GM19193 (cell line): ENCODE results near the gene TFF2.

Source experiments
- POLR2A ChIP-seq: IDR thresholded peaks from 4 replicates; pipeline ENCODE4 v1.6.1; 2011; ENCODE audit not compliant: insufficient read depth, insufficient read length; ENCODE audit errors: extremely low read depth

Gene TFF2

GRCh38 chr21:42361286-42361685 lies 10.5 kb upstream of the TFF2 start:
- TF ChIP-seq POLR2A: no peak

DNA sequence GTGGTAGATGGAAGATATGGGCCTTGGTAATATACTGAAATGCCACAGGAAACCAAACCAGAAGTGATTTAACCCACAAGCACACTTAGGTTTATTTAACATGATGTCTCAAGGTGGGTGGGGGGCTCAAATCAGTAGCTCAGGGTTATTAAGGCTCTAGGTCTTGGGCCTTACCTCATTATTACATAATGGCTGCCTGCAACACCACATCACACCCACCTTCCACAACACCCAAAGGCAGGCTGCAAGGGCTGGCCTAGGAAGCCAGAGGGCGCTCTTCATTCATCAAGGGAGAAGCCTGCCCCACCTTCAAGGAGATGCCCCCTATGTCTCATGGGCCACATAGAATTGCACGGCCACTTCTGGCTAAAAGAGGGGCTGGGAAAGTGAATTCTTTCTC lies 9.5 kb upstream of the TFF2 start:
- no peak for TF ChIP-seq POLR2A

DNA sequence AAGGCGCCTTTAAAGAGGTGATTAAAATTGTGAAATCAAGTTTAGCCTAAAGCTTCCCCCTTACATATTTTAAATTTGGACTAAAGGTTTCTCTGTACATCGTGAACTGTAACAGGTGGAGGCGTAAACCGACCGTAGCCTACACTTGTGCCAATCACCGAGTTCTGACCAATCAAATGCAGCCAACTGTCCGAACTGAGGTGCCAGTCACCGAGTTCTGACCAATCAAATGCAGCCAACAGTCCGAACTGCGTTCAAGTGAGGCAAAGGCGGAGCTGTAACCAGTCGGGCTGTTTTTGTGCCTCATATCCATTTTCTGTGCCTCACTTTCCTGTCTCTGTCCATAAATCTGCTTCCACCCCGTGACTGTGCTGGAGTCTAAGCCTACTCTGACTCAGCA lies 8.1 kb upstream of the TFF2 start:
- no peak for TF ChIP-seq POLR2A

GRCh38 chr21:42358261-42358660 lies 7.5 kb upstream of the TFF2 start:
- TF ChIP-seq POLR2A: no peak

DNA sequence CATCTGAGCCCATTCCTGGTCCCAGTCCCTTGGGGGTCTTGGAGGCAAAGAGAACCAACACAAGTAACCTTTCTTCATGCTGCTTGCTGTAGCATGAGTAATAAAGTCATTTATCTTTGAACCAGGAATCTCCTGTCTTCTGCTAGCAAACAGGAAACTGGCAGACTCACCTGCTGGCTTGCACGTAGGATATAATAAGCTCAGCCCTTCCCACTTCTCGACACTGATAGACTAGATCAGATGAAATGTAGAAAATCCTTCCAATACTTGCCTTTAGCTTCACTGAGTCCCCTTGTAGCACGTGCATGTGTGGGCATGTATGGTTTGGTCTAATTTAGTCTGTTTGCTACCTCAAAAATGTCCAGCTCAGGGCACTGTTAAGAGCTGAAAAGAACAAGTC lies 6.5 kb upstream of the TFF2 start:
- TF ChIP-seq POLR2A: no peak

- TF ChIP-seq POLR2A: no peak
These were observed 5.9 kb upstream of the TFF2 start for GRCh38 chr21:42356650-42357049.

GRCh38 chr21:42356046-42356445 lies 5.3 kb upstream of the TFF2 start:
- no peak for TF ChIP-seq POLR2A

DNA sequence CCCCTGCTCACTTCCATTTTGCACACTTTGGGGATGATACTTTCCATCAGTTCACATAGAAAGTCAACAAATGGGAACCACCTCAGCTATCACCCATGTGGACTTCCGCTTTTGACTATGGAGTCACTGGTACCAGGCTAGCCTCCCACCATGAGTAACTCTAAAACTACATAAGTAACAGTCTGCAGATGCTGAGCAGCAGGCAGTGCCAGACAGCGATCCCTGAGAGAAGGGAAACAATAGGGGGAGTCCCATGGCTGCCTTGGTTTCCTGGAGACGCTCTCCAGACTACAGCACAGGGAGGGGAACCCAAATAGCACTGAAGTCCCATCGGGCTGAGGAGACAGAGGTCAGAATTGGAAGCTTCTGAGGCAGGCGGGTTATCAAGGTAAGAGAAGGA lies 2.8 kb upstream of the TFF2 start:
- TF ChIP-seq POLR2A: no peak

GRCh38 chr21:42352441-42353095 lies 1.8 kb upstream of the TFF2 start:
- no peak for TF ChIP-seq POLR2A

- no peak for TF ChIP-seq POLR2A
These were observed 1.0 kb upstream of the TFF2 start for GRCh38 chr21:42351626-42352440.

DNA sequence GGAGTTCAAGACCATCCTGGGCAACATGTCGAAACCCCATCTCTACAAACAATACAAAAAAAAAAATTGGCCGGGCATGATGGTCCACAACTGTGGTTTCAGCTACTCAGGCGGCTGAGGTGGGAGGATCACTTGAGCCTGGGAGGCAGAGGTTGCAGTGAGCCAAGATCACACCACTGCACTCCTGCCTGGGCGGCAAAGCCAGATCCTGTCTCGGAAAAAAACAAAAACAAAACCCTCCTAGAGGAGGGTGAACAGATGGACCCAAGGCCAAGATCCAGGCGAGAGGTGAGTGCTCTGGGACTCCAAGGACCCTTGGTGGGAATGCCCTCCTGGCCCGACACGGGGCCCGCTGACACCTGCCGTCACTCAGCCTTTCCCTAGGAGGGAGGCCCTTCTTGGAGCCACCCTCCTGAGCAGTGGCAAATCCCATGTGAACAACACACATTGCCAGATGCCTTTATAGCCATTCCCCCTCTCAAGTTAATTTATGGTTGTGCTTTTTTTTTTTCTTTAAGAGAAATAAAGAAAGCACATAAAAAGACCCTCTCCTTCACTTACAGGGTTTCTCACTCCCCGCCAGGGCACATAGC lies 380 bp downstream of the TFF2 start:
- no peak for TF ChIP-seq POLR2A

- TF ChIP-seq POLR2A: no peak
These were observed 1.1 kb downstream of the TFF2 start for GRCh38 chr21:42349420-42350317.

GRCh38 chr21:42348762-42349161 lies 2.0 kb downstream of the TFF2 start:
- TF ChIP-seq POLR2A: no peak

DNA sequence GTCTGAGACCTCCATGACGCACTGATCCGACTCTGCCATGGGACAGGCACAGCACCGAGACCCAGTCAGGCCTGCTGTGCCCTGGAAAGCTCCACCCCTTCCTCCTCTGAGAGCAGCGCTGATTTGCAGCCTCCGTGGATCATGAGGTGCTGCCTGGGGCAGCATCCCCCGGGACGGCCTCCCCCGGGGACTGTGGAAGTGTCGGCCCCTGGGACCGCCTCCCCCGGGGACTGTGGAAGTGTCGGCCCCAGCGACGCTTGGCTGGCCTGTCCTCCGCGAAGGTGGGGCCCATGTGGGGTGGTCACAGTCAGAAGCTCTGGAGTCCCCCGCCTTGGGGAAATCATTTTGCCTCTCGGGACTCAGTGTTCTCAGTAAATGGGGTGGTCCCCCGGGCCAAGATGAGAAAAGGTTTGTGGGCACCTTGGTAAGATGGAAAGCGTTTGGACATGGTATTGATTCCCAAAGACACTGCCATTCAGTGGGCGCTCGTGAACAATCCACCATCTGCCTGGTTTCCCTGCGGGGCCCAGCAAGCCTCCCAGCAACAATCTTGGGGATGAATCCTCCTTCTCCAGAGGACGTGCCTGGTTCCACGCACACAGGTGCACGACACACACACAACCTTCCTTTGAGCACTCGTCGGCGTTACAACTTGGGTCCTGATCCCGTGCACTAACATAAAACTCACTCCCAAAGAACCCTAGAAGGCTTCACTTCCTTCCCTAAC lies 3.0 kb downstream of the TFF2 start:
- TF ChIP-seq POLR2A: no peak
